Endothelial cell of umbilical vein (primary cell): Measurements from ENCODE around the gene IL31RA. TPM values are rescaled to one million over a fixed set of nuclear protein-coding genes. Genes with fewer than 3 reads are reported as not detected.

Source experiments
- BruUV-seq: library from RNA; stranded (reverse); fragments of 400-500 nt; replicated peaks from 2 replicates; lab custom pipeline; 2021; lab: Mats Ljungman, UMichigan
- CTCF ChIA-PET: fragments of 300-600, 350-600 bp; sonication (Branson Sonifier 250); formaldehyde crosslinking; loops from one replicate; lab custom pipeline; 2021; ENCODE audit warnings: antibody characterized with exemption, inconsistent platforms; lab: Charles Lee
- POLR2A ChIA-PET: fragments of 300-600, 350-600 bp; sonication (Branson Sonifier 250); formaldehyde crosslinking; loops from one replicate; lab custom pipeline; 2021; ENCODE audit warnings: antibody characterized with exemption, inconsistent platforms; lab: Charles Lee
- DNase-seq: peaks from one replicate; pipeline ENCODE4 v3.0.0-alpha.2; 2011; ENCODE audit warnings: low read depth, low spot score
- FAIRE-seq: peaks from 2 replicates; lab custom pipeline; 2011; peaks lifted over from hg19 to GRCh38; lab: Jason Lieb, UNC
- H2AFZ ChIP-seq: 2 replicates; pipeline ENCODE4 v1.6.0; 2012; ENCODE audit warnings: low read depth, low read length, control low read depth, inconsistent platforms
- H3K27ac ChIP-seq: 2 replicates; pipeline ENCODE4 v1.5.1; 2011; ENCODE audit warnings: low read depth, mild to moderate bottlenecking, control low read depth, low read length, moderate library complexity; ENCODE audit not compliant: insufficient read depth
- H3K27me3 ChIP-seq, 2 experiments: 2 replicates each; pipeline versions ENCODE4 v1.6.0 to v1.6.1; 2011; ENCODE audit warnings: low read length in 2 of 2, mixed read lengths in 1 of 2; ENCODE audit not compliant: control insufficient read depth in 2 of 2, insufficient read depth in 2 of 2
- H3K36me3 ChIP-seq, 2 experiments: 2 replicates in 1 of 2; 3 replicates in 1 of 2; pipeline ENCODE4 v1.5.1; 2011; ENCODE audit warnings: low read length in 2 of 2, mild to moderate bottlenecking in 1 of 2, moderate library complexity in 1 of 2; ENCODE audit not compliant: control insufficient read depth in 2 of 2, insufficient read depth in 2 of 2; ENCODE audit errors: extremely low read depth in 1 of 2
- H3K4me1 ChIP-seq: 3 replicates; pipeline ENCODE4 v1.5.1; 2011; ENCODE audit warnings: mild to moderate bottlenecking, low read length; ENCODE audit not compliant: control insufficient read depth, insufficient read depth; ENCODE audit errors: extremely low read depth
- H3K4me2 ChIP-seq: 2 replicates; pipeline ENCODE4 v1.6.1; 2011; ENCODE audit warnings: low read length, control low read depth, mixed read lengths; ENCODE audit not compliant: insufficient read depth
- H3K4me3 ChIP-seq, 3 experiments: fragments of 200-600 bp in 1 of 3; sonication (generic), shearing (Covaris generic) in 1 of 3; replicated peaks in 1 of 3; 2 replicates each; pipeline ENCODE4 v1.5.1; 2011 to 2016; ENCODE audit warnings: control low read depth in 3 of 3, low read length in 3 of 3, mild to moderate bottlenecking in 2 of 3, inconsistent platforms in 1 of 3, low read depth in 1 of 3, moderate library complexity in 1 of 3; ENCODE audit not compliant: insufficient read depth in 1 of 3
- H3K79me2 ChIP-seq: 2 replicates; pipeline ENCODE4 v1.6.0; 2012; ENCODE audit warnings: low read length, inconsistent platforms; ENCODE audit not compliant: control insufficient read depth, insufficient read depth
- H3K9ac ChIP-seq: replicated peaks from 2 replicates; pipeline ENCODE3; 2011; ENCODE audit warnings: low read length, control low read depth; ENCODE audit not compliant: insufficient read depth; ENCODE audit errors: extremely low read depth
- H3K9me1 ChIP-seq: replicated peaks from 3 replicates; pipeline ENCODE4 v1.6.0; 2011; ENCODE audit warnings: mild to moderate bottlenecking, low read length; ENCODE audit not compliant: control insufficient read depth, insufficient read depth; ENCODE audit errors: extremely low read depth
- H3K9me3 ChIP-seq: replicated peaks from 2 replicates; pipeline ENCODE4 v1.5.1; 2012; ENCODE audit warnings: low read length, inconsistent platforms; ENCODE audit not compliant: control insufficient read depth, insufficient read depth
- H4K20me1 ChIP-seq: replicated peaks from 2 replicates; pipeline ENCODE3; 2011; ENCODE audit warnings: mild to moderate bottlenecking, low read length; ENCODE audit not compliant: control insufficient read depth, insufficient read depth; ENCODE audit errors: extremely low read depth
- EZH2 ChIP-seq: IDR thresholded peaks from 2 replicates; pipeline ENCODE4 v1.6.1; 2012; ENCODE audit warnings: borderline replicate concordance, low read depth, mild to moderate bottlenecking, moderate library complexity, low read length, inconsistent platforms; ENCODE audit not compliant: severe bottlenecking
- FOS ChIP-seq: IDR thresholded peaks from 2 replicates; pipeline ENCODE4 v1.6.1; 2011; ENCODE audit warnings: mild to moderate bottlenecking, low read length, moderate library complexity, borderline replicate concordance; ENCODE audit not compliant: insufficient read depth
- GATA2 ChIP-seq: IDR thresholded peaks from 2 replicates; pipeline ENCODE4 v1.7.0; 2011; ENCODE audit warnings: low read depth, mild to moderate bottlenecking, moderate library complexity, mixed read lengths, low read length; ENCODE audit not compliant: insufficient read length, insufficient read depth
- JUN ChIP-seq: IDR thresholded peaks from 2 replicates; pipeline ENCODE4 v1.6.1; 2011; ENCODE audit warnings: borderline replicate concordance, low read depth; ENCODE audit not compliant: insufficient read length, insufficient read depth
- MYC ChIP-seq: IDR thresholded peaks from one replicate; pipeline ENCODE4 v1.6.1; 2011; ENCODE audit warnings: mild to moderate bottlenecking, low read depth, low read length
- POLR2A ChIP-seq: IDR thresholded peaks from 2 replicates; pipeline ENCODE4 v1.6.1; 2012; ENCODE audit warnings: low read depth, mild to moderate bottlenecking, control low read depth, low read length
- POLR2AphosphoS5 ChIP-seq: IDR thresholded peaks from 2 replicates; pipeline ENCODE4 v1.6.1; 2012; ENCODE audit warnings: low read depth, mild to moderate bottlenecking, control low read depth, low read length, moderate library complexity; ENCODE audit not compliant: insufficient read depth
- dilution Hi-C: fragments of 300-500 bp; cut with MboI; formaldehyde crosslinking; loops from one replicate; pipeline ENCODE4 v1.15.0; 2019; ENCODE audit warnings: low sequenced_read_pairs; ENCODE audit not compliant: extremely low pct_ligation_motif_present
- intact Hi-C: fragments of 100-400 bp; cut with micrococcal nuclease; formaldehyde crosslinking; loops from one replicate; pipeline ENCODE4 v1.10.0; 2022
- polyA plus RNA-seq, 4 experiments: library from polyadenylated mRNA; depleted of rRNA in 3 of 4; stranded (reverse) in 3 of 4; unstranded in 1 of 4; fragments of >200 nt; gene quantifications; 2 replicates each; pipeline versions ENCODE4 v1.2.1 to v1.2.3, GENCODE V29; 2011 to 2012; ENCODE audit warnings: missing spikeins in 1 of 4
- total RNA-seq: library from RNA; stranded (reverse); gene quantifications from 2 replicates; pipeline ENCODE4 v1.2.3, GENCODE V29; 2021
- TF ChIP-seq, protein P1 (sequence below): IDR thresholded peaks from 2 replicates; pipeline ENCODE4 v1.6.1; 2011; ENCODE audit not compliant: insufficient read depth, insufficient read length
- TF ChIP-seq, protein P2 (sequence below), 2 donors: IDR thresholded peaks; 1 replicate in 1 of 2; 2 replicates in 1 of 2; pipeline ENCODE4 v1.5.1; 2011; ENCODE audit warnings: low read length in 2 of 2, mild to moderate bottlenecking in 2 of 2, moderate library complexity in 2 of 2, control low read depth in 1 of 2, inconsistent platforms in 1 of 2, low read depth in 1 of 2; ENCODE audit not compliant: insufficient read depth in 1 of 2; ENCODE audit errors: extremely low read depth in 1 of 2

IL31RA gene
- total and polyA plus RNA-seq, 2 donors (not counting 3 experiments of a cell fraction or from before 2014, with no cell fraction given) = 0.14 to 0.75 TPM

DNA sequence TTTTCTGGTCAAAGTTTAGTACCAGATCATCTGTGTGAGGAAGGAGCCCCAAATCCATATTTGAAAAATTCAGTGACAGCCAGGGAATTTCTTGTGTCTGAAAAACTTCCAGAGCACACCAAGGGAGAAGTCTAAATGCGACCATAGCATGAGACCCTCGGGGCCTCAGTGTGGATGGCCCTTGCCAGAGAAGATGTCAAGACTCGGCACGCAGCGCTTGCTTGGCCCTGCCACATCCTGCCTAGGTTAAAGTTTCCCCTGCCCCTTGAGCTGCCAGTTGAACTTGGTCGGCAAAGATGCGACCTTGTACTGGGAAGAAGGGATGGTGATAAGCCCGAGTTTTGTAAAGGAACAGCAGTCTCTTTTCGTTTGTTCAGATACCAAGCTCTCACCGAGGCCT, 65.8 kb downstream of the IL31RA start:
- dilution Hi-C loops = no loop called here
- BruUV-seq = no TSS peak
- Histone ChIP-seq H4K20me1 (no peaks in the 10 kb centered on the region), H3K4me3 (no peak overlapping the region), H3K36me3 (no peaks in the 10 kb centered on the region), H3K27ac (no peak overlapping the region), H3K9me1 (no peaks in the 10 kb centered on the region), H3K9me3 (no peaks in the 10 kb centered on the region), H3K9ac (no peak overlapping the region), H3K27me3 (no peaks in the 10 kb centered on the region), H2AFZ (no peak overlapping the region), H3K79me2 (no peaks in the 10 kb centered on the region), H3K4me1 (peaks cover 4% of the 10 kb centered on the region), H3K4me2 (no peak overlapping the region)
- FAIRE-seq (no peak), DNase-seq (no peak)
- TF ChIP-seq JUN = no peak
- ChIA-PET CTCF (interaction anchor here (1.7 kb wide), 1 partner anchor 13 kb away, joined by 3 read pairs; no protein-coding TSS in a partner anchor), POLR2A (no interaction called here)
- intact Hi-C loops = no loop called here

DNA sequence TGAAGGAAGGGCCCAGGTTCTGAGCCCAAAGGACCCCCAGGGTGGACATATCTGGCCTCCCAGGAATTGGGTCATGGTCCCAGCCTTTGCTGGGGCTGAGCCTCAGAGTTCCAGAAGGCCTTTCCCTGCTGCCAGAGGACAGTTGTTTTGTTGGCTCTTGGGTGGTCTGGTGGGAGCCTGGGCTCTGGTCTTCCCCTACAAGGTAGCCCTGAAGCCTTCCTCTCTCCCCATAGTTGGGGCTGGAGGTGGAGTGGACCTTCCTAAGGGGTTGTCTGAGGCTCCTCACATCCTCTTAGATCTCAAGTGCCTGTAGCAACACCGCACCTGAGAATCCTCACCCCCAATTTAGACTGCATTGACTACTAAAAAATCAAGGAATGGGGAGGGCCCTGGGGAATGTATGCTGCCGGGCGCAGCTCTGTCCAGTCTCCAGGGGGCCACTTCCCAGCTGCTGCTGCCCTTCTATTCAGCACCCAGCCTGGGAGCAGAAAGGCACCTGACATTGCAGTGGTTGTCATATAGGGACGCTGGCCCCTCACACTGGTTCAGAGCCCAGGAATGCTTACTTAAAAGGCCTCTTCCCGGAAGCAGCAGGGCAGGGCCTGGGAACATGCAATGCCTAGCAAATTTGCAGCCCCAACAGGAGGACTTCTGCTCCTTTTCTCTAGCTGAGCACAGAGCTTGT, 66.4 kb downstream of the IL31RA start:
- H2AFZ ChIP-seq = no peak overlapping the region
- H3K4me2 ChIP-seq = no peak overlapping the region
- H3K9ac ChIP-seq = no peak overlapping the region
- no peaks in the 10 kb centered on the region for H4K20me1 ChIP-seq
- dilution Hi-C loops (no loop called here), intact Hi-C loops (no loop called here)
- POLR2A ChIA-PET = no interaction called here
- no peak for FAIRE-seq
- no peak overlapping the region for H3K27ac ChIP-seq
- H3K4me1 ChIP-seq = peaks cover 9% of the 10 kb centered on the region
- no peaks in the 10 kb centered on the region for H3K9me3 ChIP-seq
- no peaks in the 10 kb centered on the region for H3K27me3 ChIP-seq
- no peaks in the 10 kb centered on the region for H3K9me1 ChIP-seq
- H3K36me3 ChIP-seq = no peaks in the 10 kb centered on the region
- no TSS peak for BruUV-seq
- CTCF ChIA-PET = interaction anchor here (1.7 kb wide), 1 partner anchor 13 kb away, joined by 3 read pairs; no protein-coding TSS in a partner anchor
- DNase-seq = no peak
- H3K4me3 ChIP-seq = no peak overlapping the region
- no peaks in the 10 kb centered on the region for H3K79me2 ChIP-seq
- TF ChIP-seq JUN (no peak), POLR2AphosphoS5 (no peak), EZH2 (no peak), MYC (no peak), FOS (no peak), POLR2A (no peak), GATA2 (no peak)
- TF ChIP-seq, protein P1, sequence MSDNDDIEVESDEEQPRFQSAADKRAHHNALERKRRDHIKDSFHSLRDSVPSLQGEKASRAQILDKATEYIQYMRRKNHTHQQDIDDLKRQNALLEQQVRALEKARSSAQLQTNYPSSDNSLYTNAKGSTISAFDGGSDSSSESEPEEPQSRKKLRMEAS = no peak
- TF ChIP-seq, protein P2, sequence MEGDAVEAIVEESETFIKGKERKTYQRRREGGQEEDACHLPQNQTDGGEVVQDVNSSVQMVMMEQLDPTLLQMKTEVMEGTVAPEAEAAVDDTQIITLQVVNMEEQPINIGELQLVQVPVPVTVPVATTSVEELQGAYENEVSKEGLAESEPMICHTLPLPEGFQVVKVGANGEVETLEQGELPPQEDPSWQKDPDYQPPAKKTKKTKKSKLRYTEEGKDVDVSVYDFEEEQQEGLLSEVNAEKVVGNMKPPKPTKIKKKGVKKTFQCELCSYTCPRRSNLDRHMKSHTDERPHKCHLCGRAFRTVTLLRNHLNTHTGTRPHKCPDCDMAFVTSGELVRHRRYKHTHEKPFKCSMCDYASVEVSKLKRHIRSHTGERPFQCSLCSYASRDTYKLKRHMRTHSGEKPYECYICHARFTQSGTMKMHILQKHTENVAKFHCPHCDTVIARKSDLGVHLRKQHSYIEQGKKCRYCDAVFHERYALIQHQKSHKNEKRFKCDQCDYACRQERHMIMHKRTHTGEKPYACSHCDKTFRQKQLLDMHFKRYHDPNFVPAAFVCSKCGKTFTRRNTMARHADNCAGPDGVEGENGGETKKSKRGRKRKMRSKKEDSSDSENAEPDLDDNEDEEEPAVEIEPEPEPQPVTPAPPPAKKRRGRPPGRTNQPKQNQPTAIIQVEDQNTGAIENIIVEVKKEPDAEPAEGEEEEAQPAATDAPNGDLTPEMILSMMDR (IDR thresholded peaks at IDR 0.05; ENCODE audit: extremely low read depth in 1 of 2, insufficient read depth in 1 of 2, low read depth in 1 of 2, low read length in 2 of 2) = no peak
